ENCODE results near the gene CTU1. TPM values are rescaled to one million over a fixed set of nuclear protein-coding genes. Genes with fewer than 3 reads are reported as not detected.

CTU1 gene
- total RNA-seq, 1 donor from 2014 or later = 7.8 TPM

- Mint-ChIP-seq H3K27me3 (no peaks in the 10 kb centered on the region), H3K36me3 (ENCODE audit: low read depth) (no peaks in the 10 kb centered on the region), H3K27ac (no peak overlapping the region), H3K9me3 (no peaks in the 10 kb centered on the region), H3K4me3 (no peak overlapping the region), H3K4me1 (no peaks in the 10 kb centered on the region)
- CTCF ChIA-PET = no interaction called here
- DNase-seq (no peak), ATAC-seq (ENCODE audit: low read depth) (no peak)
- intact Hi-C loops (cut with micrococcal nuclease) = no loop called here
- TF ChIP-seq CTCF (IDR thresholded peaks at IDR 0.05) = no peak
- POLR2A ChIA-PET = no interaction called here
Observed at GRCh38 chr19:51083783-51084182, 24.4 kb downstream of the CTU1 start.

- intact Hi-C loops (cut with micrococcal nuclease) = no loop called here
- ChIA-PET CTCF (no interaction called here), POLR2A (no interaction called here)
- Mint-ChIP-seq H3K9me3 (no peaks in the 10 kb centered on the region), H3K27me3 (no peaks in the 10 kb centered on the region), H3K27ac (no peak overlapping the region), H3K4me1 (no peaks in the 10 kb centered on the region), H3K4me3 (no peak overlapping the region), H3K36me3 (ENCODE audit: low read depth) (no peaks in the 10 kb centered on the region)
- ATAC-seq (ENCODE audit: low read depth) (no peak), DNase-seq (no peak)
- no peak for TF ChIP-seq CTCF (IDR thresholded peaks at IDR 0.05)
Observed at GRCh38 chr19:51083181-51083580, 25.0 kb downstream of the CTU1 start.

GRCh38 chr19:51082611-51083010 is 25.6 kb downstream of the CTU1 start, which contains the start of gene KLK14:
Gene KLK14, minus strand, starts transcription at chr19:51082887. Its CDS starts 273 bp downstream, at chr19:51082614.
- intact Hi-C loops (cut with micrococcal nuclease) = no loop called here
- TF ChIP-seq CTCF (IDR thresholded peaks at IDR 0.05) = no peak
- Mint-ChIP-seq H3K4me1 (no peaks in the 10 kb centered on the region), H3K9me3 (no peaks in the 10 kb centered on the region), H3K27ac (no peak within 1 kb of the TSS), H3K36me3 (ENCODE audit: low read depth) (no peaks in the 10 kb centered on the region), H3K4me3 (no peak within 1 kb of the TSS), H3K27me3 (no peaks in the 10 kb centered on the region)
- DNase-seq = no peak
- CTCF ChIA-PET = no interaction called here
- ATAC-seq (ENCODE audit: low read depth) = no peak
- POLR2A ChIA-PET = no interaction called here

GRCh38 chr19:51081476-51081875 is 26.7 kb downstream of the CTU1 start:
- Mint-ChIP-seq H3K27me3 (no peaks in the 10 kb centered on the region), H3K27ac (no peak overlapping the region), H3K4me1 (no peaks in the 10 kb centered on the region), H3K4me3 (no peak overlapping the region), H3K36me3 (ENCODE audit: low read depth) (no peaks in the 10 kb centered on the region), H3K9me3 (no peaks in the 10 kb centered on the region)
- ATAC-seq (ENCODE audit: low read depth) (no peak), DNase-seq (no peak)
- no peak for TF ChIP-seq CTCF (IDR thresholded peaks at IDR 0.05)
- intact Hi-C loops (cut with micrococcal nuclease) = no loop called here
- ChIA-PET CTCF (no interaction called here), POLR2A (no interaction called here)

GRCh38 chr19:51079481-51080110 is 28.6 kb downstream of the CTU1 start:
- intact Hi-C loops (cut with micrococcal nuclease) = no loop called here
- POLR2A ChIA-PET = no interaction called here
- no peaks in the 10 kb centered on the region for H3K9me3 Mint-ChIP-seq
- no peaks in the 10 kb centered on the region for H3K27me3 Mint-ChIP-seq
- H3K4me1 Mint-ChIP-seq = no peaks in the 10 kb centered on the region
- H3K27ac Mint-ChIP-seq = no peak overlapping the region
- H3K4me3 Mint-ChIP-seq = no peak overlapping the region
- DNase-seq = no peak
- TF ChIP-seq CTCF (IDR thresholded peaks at IDR 0.05) = no peak
- no peaks in the 10 kb centered on the region for H3K36me3 Mint-ChIP-seq (ENCODE audit: low read depth)
- CTCF ChIA-PET = no interaction called here
- ATAC-seq (ENCODE audit: low read depth) = no peak
